ENCODE results near the gene STIM2.

- no peak for TF ChIP-seq EZH2 (IDR thresholded peaks at IDR 0.05)
- no peak for TF ChIP-seq POLR2AphosphoS5 (IDR thresholded peaks at IDR 0.05; ENCODE audit: borderline replicate concordance, low read depth, low read length)
Measured at GRCh38 chr4:26830033-26830432, 30.6 kb upstream of the STIM2 start.

Data from SK-N-MC (cell line).